HG03108 (cell line): Measurements from ENCODE around the gene SAT2.

ENCODE experiments used
- ATAC-seq: cut with Tn5 transposase; IDR thresholded peaks from one replicate; pipeline ENCODE4 v1.9.1; 2021; ENCODE audit warnings: moderate library complexity; ENCODE audit not compliant: unreplicated experiment

SAT2 gene

GRCh38 chr17:7593296-7593695 is 34.3 kb downstream of the SAT2 start:
- ATAC-seq, result no peak

- no peak for ATAC-seq
These were observed 35.1 kb downstream of the SAT2 start for GRCh38 chr17:7592422-7593021.

- ATAC-seq, result no peak
These were observed 36.0 kb downstream of the SAT2 start for GRCh38 chr17:7591596-7591995.

- no peak for ATAC-seq
These were observed 36.9 kb downstream of the SAT2 start for GRCh38 chr17:7590743-7591142.

GRCh38 chr17:7589891-7590691 is 37.5 kb downstream of the SAT2 start, which contains the start of gene SOX15:
Gene SOX15, minus strand, starts transcription at chr17:7590094. Its CDS starts 418 bp downstream, at chr17:7589676.
- ATAC-seq, result no peak

GRCh38 chr17:7589204-7589868 is 38.3 kb downstream of the SAT2 start:
- no peak for ATAC-seq

GRCh38 chr17:7588553-7589203 is 38.9 kb downstream of the SAT2 start:
- ATAC-seq, result no peak

- no peak for ATAC-seq
These were observed 40.0 kb downstream of the SAT2 start for GRCh38 chr17:7587420-7588151.

- ATAC-seq, result no peak
These were observed 40.8 kb downstream of the SAT2 start for GRCh38 chr17:7586673-7587419.

GRCh38 chr17:7583253-7584109 is 44.1 kb downstream of the SAT2 start, which contains the start of gene MPDU1:
Gene MPDU1, plus strand, starts transcription at chr17:7583852. Its CDS starts 11 bp downstream, at chr17:7583863.
- peak; percentile 46 for ATAC-seq

GRCh38 chr17:7582396-7583252 is 45.0 kb downstream of the SAT2 start:
- ATAC-seq, result no peak

- ATAC-seq, result no peak
These were observed 46.7 kb downstream of the SAT2 start for GRCh38 chr17:7580604-7581575.

GRCh38 chr17:7579834-7580603 is 47.6 kb downstream of the SAT2 start:
- ATAC-seq, result no peak

- ATAC-seq, result peak; percentile 45
These were observed 48.4 kb downstream of the SAT2 start, which contains the start of gene CD68 for GRCh38 chr17:7579001-7579833. Gene CD68, plus strand, starts transcription at chr17:7579638. Its CDS starts 40 bp downstream, at chr17:7579678.
